Brain microvascular endothelial cell (primary cell): ENCODE measurements around the gene IL17REL.

Experiments used
- DNase-seq: peaks from one replicate; pipeline ENCODE4 v3.0.0-alpha.2; 2020
- H3K27ac ChIP-seq: fragments of 250-450 bp; sonication (Bioruptor Pico); 2 replicates; pipeline ENCODE4 v1.5.1; 2020; ENCODE audit warnings: mild to moderate bottlenecking, moderate library complexity
- H3K27me3 ChIP-seq: fragments of 250-450 bp; sonication (Bioruptor Pico); replicated peaks from 2 replicates; pipeline ENCODE4 v1.5.1; 2020; ENCODE audit warnings: mild to moderate bottlenecking
- H3K36me3 ChIP-seq: fragments of 250-450 bp; sonication (Bioruptor Pico); replicated peaks from 2 replicates; pipeline ENCODE4 v1.5.1; 2020; ENCODE audit warnings: mild to moderate bottlenecking
- H3K4me3 ChIP-seq: 2 replicates; pipeline ENCODE4 v1.5.1; 2011; ENCODE audit warnings: low read depth, mild to moderate bottlenecking, control low read depth, low read length, moderate library complexity
- in situ Hi-C: cut with HindIII; loops from 2 replicates; pipeline ENCODE4 v1.10.0; 2017; ENCODE audit warnings: low sequenced_read_pairs, low pct_ligation_motif_present
- TF ChIP-seq, protein P1 (sequence below): IDR thresholded peaks from 2 replicates; pipeline ENCODE4 v1.5.1; 2011; ENCODE audit warnings: low read depth, mild to moderate bottlenecking, moderate library complexity, low read length, control low read depth, inconsistent platforms; ENCODE audit errors: missing control alignments

The IL17REL gene

DNA sequence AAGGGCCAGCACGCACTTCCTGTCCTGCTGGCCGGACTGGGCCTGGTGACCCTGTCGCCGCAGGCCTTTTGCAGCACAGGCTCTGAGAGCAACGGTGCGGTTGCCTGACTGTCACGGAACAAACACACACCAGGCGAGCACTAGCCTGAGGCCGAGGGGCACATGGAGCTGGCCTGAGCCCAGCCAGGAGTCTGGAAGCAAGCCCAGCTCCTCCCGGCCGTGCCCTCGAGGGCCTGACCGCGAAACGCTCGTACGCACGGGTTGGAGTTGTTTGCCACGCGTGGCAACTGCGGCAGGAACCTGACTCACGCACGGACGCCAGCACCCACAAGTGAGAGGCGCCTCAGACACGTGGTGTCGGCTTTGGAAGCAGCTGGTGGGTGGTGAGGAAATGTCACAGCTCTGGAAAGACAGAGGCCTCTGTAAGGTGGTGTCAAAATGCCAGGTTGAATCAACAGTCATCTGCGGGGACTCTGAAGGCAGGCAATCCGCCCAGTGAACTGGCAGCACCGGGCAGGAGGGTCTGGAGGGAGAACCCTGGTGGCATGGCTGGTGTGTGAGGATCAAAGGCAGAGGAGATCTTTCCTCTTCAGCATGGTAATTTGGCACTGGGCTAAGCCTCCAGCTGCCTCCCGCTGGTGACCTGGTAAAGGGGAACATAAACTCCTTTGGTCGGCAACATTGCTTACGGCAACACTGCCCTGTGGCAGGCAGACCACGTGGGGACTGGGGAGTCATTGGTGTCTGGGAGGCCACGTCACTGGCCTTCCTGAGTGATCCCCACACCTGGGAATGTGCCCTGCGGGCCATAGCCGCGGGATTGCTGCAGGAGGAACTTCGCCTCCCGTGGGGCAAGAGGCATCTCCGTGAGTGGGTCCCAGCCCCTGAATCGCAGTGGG, 15.3 kb upstream of the IL17REL start:
- Histone ChIP-seq H3K4me3 (no peak overlapping the region), H3K36me3 (no peaks in the 10 kb centered on the region), H3K27me3 (no peaks in the 10 kb centered on the region), H3K27ac (no peak overlapping the region)
- DNase-seq: no peak
- TF ChIP-seq, protein P1, sequence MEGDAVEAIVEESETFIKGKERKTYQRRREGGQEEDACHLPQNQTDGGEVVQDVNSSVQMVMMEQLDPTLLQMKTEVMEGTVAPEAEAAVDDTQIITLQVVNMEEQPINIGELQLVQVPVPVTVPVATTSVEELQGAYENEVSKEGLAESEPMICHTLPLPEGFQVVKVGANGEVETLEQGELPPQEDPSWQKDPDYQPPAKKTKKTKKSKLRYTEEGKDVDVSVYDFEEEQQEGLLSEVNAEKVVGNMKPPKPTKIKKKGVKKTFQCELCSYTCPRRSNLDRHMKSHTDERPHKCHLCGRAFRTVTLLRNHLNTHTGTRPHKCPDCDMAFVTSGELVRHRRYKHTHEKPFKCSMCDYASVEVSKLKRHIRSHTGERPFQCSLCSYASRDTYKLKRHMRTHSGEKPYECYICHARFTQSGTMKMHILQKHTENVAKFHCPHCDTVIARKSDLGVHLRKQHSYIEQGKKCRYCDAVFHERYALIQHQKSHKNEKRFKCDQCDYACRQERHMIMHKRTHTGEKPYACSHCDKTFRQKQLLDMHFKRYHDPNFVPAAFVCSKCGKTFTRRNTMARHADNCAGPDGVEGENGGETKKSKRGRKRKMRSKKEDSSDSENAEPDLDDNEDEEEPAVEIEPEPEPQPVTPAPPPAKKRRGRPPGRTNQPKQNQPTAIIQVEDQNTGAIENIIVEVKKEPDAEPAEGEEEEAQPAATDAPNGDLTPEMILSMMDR: no peak
- in situ Hi-C loops: no loop called here

DNA sequence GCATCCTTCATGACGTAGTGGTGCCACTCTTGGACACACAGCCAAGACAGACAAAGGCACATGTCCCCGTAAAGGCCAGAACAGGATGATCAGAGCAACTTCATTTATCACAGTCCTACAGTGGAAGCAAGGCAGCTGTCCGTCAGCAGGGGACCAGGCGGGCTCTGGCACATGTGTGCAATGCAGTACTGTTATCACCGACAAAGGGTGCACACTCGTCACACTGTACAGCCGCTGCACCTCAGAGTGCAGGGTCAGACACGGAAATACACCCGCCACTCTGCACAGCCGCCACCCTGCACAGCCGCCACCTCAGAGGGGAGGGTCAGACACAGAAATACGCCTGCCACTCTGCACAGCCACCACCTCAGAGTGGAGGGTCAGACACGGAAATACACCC, 13.4 kb upstream of the IL17REL start:
- in situ Hi-C loops: no loop called here
- Histone ChIP-seq H3K27me3 (no peaks in the 10 kb centered on the region), H3K4me3 (no peak overlapping the region), H3K36me3 (no peaks in the 10 kb centered on the region), H3K27ac (no peak overlapping the region)
- DNase-seq: no peak
- TF ChIP-seq, protein P1: no peak

DNA sequence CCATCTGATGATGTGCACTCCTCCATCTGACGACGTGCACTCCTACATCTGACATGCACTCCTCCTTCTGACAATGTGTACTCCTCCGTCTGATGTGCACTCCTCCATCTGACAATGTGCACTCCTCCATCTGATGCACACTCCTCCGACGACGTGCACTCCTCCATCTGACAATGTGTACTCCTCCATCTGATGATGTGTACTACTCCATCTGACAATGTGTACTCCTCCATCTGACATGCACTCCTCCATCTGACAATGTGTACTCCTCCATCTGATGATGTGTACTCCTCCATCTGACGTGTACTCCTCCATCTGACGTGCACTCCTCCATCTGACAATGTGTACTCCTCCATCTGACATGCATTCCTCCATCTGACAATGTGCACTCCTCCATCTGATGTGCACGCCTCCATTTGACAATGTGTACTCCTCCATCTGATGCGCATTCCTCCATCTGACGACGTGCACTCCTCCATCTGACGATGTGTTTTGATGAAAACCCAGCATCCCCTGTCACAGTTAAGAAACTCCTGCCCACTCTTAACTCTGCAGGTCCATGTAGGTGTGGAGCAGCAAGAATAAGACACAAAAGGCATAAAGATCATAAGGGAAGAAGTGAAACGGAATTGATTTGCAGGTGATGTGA, 9.7 kb upstream of the IL17REL start:
- DNase-seq: no peak
- no peak overlapping the region for H3K4me3 ChIP-seq
- in situ Hi-C loops: no loop called here
- no peak overlapping the region for H3K27ac ChIP-seq
- TF ChIP-seq, protein P1: no peak
- H3K36me3 ChIP-seq: no peaks in the 10 kb centered on the region
- H3K27me3 ChIP-seq: peaks cover 4% of the 10 kb centered on the region

DNA sequence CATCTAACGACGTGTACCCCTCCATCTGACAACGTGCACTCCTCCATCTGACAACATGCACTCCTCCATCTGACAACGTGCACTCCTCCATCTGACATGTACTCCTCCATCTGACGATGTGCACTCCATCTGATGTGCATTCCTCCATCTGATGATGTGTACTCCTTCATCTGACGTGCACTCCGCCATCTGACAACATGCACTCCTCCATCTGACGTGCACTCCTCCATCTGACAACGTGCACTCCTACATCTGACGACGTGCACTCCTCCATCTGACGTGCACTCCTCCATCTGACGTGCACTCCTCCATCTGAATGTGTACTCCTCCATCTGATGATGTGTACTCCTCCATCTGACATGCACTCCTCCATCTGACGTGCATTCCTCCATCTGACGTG, 8.0 kb upstream of the IL17REL start:
- Histone ChIP-seq H3K4me3 (no peak overlapping the region), H3K27ac (no peak overlapping the region), H3K36me3 (no peaks in the 10 kb centered on the region), H3K27me3 (peaks cover 8% of the 10 kb centered on the region)
- TF ChIP-seq, protein P1: no peak
- DNase-seq: no peak
- in situ Hi-C loops: no loop called here

DNA sequence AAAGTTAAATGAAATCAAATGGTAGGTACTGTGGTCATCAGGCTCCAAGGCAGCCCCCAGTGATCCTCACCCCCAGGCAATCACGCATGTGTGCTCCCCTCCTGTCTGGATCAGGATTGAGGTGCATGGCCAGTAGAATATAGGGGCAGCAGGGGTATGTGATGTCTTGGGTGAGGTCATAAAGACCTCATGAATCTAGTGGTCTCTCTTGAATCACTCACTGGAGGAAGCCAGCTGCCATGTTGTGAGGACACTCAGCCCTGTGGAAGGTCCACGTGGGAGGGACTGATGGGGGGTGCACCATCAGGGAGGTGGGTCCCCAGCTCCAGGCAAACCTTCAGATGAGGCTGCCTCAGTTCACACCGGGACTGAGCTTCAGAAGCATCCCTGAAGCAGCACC, 6.8 kb upstream of the IL17REL start:
- TF ChIP-seq, protein P1: no peak
- H3K36me3 ChIP-seq: no peaks in the 10 kb centered on the region
- peaks cover 17% of the 10 kb centered on the region for H3K27me3 ChIP-seq
- in situ Hi-C loops: no loop called here
- no peak for DNase-seq
- H3K27ac ChIP-seq: no peak overlapping the region
- no peak overlapping the region for H3K4me3 ChIP-seq
